ENCODE results near the gene ABCF1. TPM values are rescaled to one million over a fixed set of nuclear protein-coding genes. Genes with fewer than 3 reads are reported as not detected.

The ABCF1 gene
- total RNA-seq, 2 experiments from 2014 or later: 128 to 132 TPM

- POLR2A ChIA-PET: interaction anchor here (0.5 to 2.5 kb wide), 9 partner anchors 8 to 142 kb away, joined by 3 to 16 read pairs (median 4); no protein-coding TSS in a partner anchor
- CTCF ChIA-PET: interaction anchor here (0.5 to 2.1 kb wide), 8 partner anchors 17 to 131 kb away, joined by 3 to 13 read pairs (median 4); no protein-coding TSS in a partner anchor
These were observed 42.2 kb downstream of the ABCF1 start for GRCh38 chr6:30613251-30614043.

GRCh38 chr6:30614044-30614842, 43.0 kb downstream of the ABCF1 start:
- CTCF ChIA-PET: interaction anchor here (0.5 to 1.1 kb wide), 5 partner anchors 18 to 117 kb away, joined by 3 to 5 read pairs (median 3); no protein-coding TSS in a partner anchor
- POLR2A ChIA-PET: interaction anchor here (0.5 to 2.5 kb wide), 22 partner anchors 8 to 961 kb away, joined by 3 to 16 read pairs (median 5); partner anchors contain the start of genes ABCF1, C6orf136, PRR3 and TNF

GRCh38 chr6:30614843-30615218, 43.6 kb downstream of the ABCF1 start:
- CTCF ChIA-PET: interaction anchor here (0.9 to 1.2 kb wide), 4 partner anchors 19 to 116 kb away, joined by 3 to 5 read pairs (median 4); no protein-coding TSS in a partner anchor
- POLR2A ChIA-PET: interaction anchor here (0.6 to 2.5 kb wide), 22 partner anchors 8 to 960 kb away, joined by 3 to 16 read pairs (median 6); partner anchors contain the start of genes ABCF1, C6orf136, PRR3 and TNF

GRCh38 chr6:30615219-30615957, 44.1 kb downstream of the ABCF1 start:
- ChIA-PET POLR2A (interaction anchor here (0.6 to 2.5 kb wide), 24 partner anchors 9 to 960 kb away, joined by 3 to 16 read pairs (median 5); partner anchors contain the start of genes ABCF1, C6orf136, PRR3 and TNF), CTCF (interaction anchor here (0.9 to 1.2 kb wide), 5 partner anchors 19 to 115 kb away, joined by 3 to 5 read pairs (median 3); no protein-coding TSS in a partner anchor)

- CTCF ChIA-PET: interaction anchor here (0.9 to 1.2 kb wide), 2 partner anchors 105 to 115 kb away, joined by 3 to 4 read pairs; no protein-coding TSS in a partner anchor
- POLR2A ChIA-PET: interaction anchor here (0.8 to 2.5 kb wide), 10 partner anchors 42 to 125 kb away, joined by 3 to 16 read pairs (median 5); partner anchors contain the start of gene ABCF1
These were observed 44.9 kb downstream of the ABCF1 start for GRCh38 chr6:30615958-30616810.

GRCh38 chr6:30616811-30617564, 45.7 kb downstream of the ABCF1 start, which contains the start of gene PPP1R10:
PPP1R10 (minus strand) TSS chr6:30617243; CDS start chr6:30609944, 7,299 bp downstream.
- CTCF ChIA-PET: interaction anchor here (0.9 to 1.8 kb wide), 8 partner anchors 9 to 106 kb away, joined by 3 to 7 read pairs (median 4); partner anchors contain the start of genes ATAT1 and MDC1
- POLR2A ChIA-PET: interaction anchor here (0.7 to 1.4 kb wide), 3 partner anchors 46 to 100 kb away, joined by 3 to 5 read pairs (median 4); partner anchors contain the start of genes ABCF1 and MDC1

- POLR2A ChIA-PET: interaction anchor here (0.7 to 1.4 kb wide), 4 partner anchors 47 to 105 kb away, joined by 3 to 5 read pairs (median 4); partner anchors contain the start of genes ABCF1 and MDC1
- CTCF ChIA-PET: interaction anchor here (0.7 to 1.8 kb wide), 10 partner anchors 8 to 782 kb away, joined by 3 to 7 read pairs (median 4); partner anchors contain the start of genes ATAT1 and MDC1
These were observed 46.5 kb downstream of the ABCF1 start, which contains the start of gene MRPS18B for GRCh38 chr6:30617565-30618269. MRPS18B (plus strand) TSS chr6:30617840; CDS start chr6:30617866, 26 bp downstream.

- CTCF ChIA-PET: interaction anchor here (0.9 to 1.8 kb wide), 9 partner anchors 8 to 112 kb away, joined by 3 to 7 read pairs (median 4); partner anchors contain the start of genes ATAT1 and MDC1
- POLR2A ChIA-PET: interaction anchor here (0.7 to 1.4 kb wide), 4 partner anchors 47 to 1216 kb away, joined by 3 to 5 read pairs (median 4); partner anchors contain the start of genes ABCF1 and MDC1
These were observed 47.1 kb downstream of the ABCF1 start for GRCh38 chr6:30618270-30618797.

- ChIA-PET CTCF (interaction anchor here (1.6 kb wide), 1 partner anchor 111 kb away, joined by 4 read pairs; no protein-coding TSS in a partner anchor), POLR2A (no interaction called here)
These were observed 48.3 kb downstream of the ABCF1 start for GRCh38 chr6:30619561-30619960.

- ChIA-PET CTCF (interaction anchor here (0.6 to 1.3 kb wide), 5 partner anchors 8 to 105 kb away, joined by 3 to 4 read pairs (median 4); partner anchors contain the start of gene MRPS18B), POLR2A (interaction anchor here (0.6 to 0.7 kb wide), 2 partner anchors 139 to 298 kb away, joined by 3 to 4 read pairs; no protein-coding TSS in a partner anchor)
These were observed 54.3 kb downstream of the ABCF1 start for GRCh38 chr6:30625511-30625910.

- POLR2A ChIA-PET: interaction anchor here (0.7 to 1.0 kb wide), 2 partner anchors 20 to 96 kb away, joined by 4 to 12 read pairs; no protein-coding TSS in a partner anchor
- CTCF ChIA-PET: interaction anchor here (1.0 to 1.3 kb wide), 5 partner anchors 9 to 104 kb away, joined by 4 to 5 read pairs (median 4); partner anchors contain the start of genes DHX16 and MRPS18B
These were observed 55.5 kb downstream of the ABCF1 start, which contains the start of gene ATAT1 for GRCh38 chr6:30626484-30627366. ATAT1 (plus strand) TSS chr6:30626874.

- CTCF ChIA-PET: interaction anchor here (0.7 kb wide), 1 partner anchor 99 kb away, joined by 4 read pairs; no protein-coding TSS in a partner anchor
- POLR2A ChIA-PET: no interaction called here
These were observed 64.6 kb downstream of the ABCF1 start for GRCh38 chr6:30635834-30636233.

- CTCF ChIA-PET: interaction anchor here (1.1 to 1.3 kb wide), 2 partner anchors 13 to 90 kb away, joined by 3 read pairs; no protein-coding TSS in a partner anchor
- POLR2A ChIA-PET: no interaction called here
These were observed 69.2 kb downstream of the ABCF1 start for GRCh38 chr6:30640481-30640880.

GRCh38 chr6:30641048-30641447, 69.8 kb downstream of the ABCF1 start:
- CTCF ChIA-PET: interaction anchor here (0.6 to 1.3 kb wide), 4 partner anchors 12 to 536 kb away, joined by 3 read pairs; no protein-coding TSS in a partner anchor
- POLR2A ChIA-PET: interaction anchor here (0.6 kb wide), 1 partner anchor 42 kb away, joined by 3 read pairs; no protein-coding TSS in a partner anchor
